GM13977 (cell line): Measurements from ENCODE around the gene FHAD1.
"Not testable (repeated sequence)": the region's sequence is repeated elsewhere in the genome, so short reads cannot be mapped to it uniquely, and the experiment has no call there.

ENCODE experiments used
- DNase-seq: peaks from one replicate; pipeline ENCODE4 v3.0.0; 2012; ENCODE audit warnings: low spot score
- in situ Hi-C: fragments of 300-500 bp; cut with MboI; formaldehyde crosslinking; loops from one replicate; pipeline ENCODE4 v1.12.0; 2022; ENCODE audit warnings: low sequenced_read_pairs, low pct_unique_long_range_greater_than_20kb, mixed read lengths, inconsistent platforms; ENCODE audit not compliant: unreplicated experiment
- TF ChIP-seq, protein P1 (sequence below): IDR thresholded peaks from 2 replicates; pipeline ENCODE4 v1.5.1; 2012; ENCODE audit warnings: mild to moderate bottlenecking, control low read depth; ENCODE audit not compliant: insufficient read depth; ENCODE audit errors: extremely low read depth, missing control alignments

Gene FHAD1

DNA sequence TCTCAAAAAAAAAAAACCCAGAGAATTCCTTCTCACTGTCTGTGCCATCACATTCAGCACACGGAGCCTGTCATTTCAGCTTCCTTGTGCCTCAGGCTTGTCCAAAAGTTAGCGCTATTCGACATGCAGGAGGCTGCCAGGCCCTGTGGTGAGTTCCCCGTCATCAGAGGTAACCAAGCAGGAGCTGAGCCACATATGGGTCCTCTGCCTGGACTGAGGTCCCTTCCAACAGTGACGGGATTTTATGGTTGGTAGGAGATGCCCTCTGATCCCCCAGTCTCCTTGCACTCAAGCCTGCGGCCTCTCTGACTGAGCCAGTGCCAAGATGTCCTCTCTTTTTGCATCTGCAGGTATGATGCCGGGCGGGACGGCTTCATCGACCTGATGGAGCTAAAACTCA lies 178.5 kb downstream of the FHAD1 start:
- in situ Hi-C loops = no loop called here
- TF ChIP-seq, protein P1, sequence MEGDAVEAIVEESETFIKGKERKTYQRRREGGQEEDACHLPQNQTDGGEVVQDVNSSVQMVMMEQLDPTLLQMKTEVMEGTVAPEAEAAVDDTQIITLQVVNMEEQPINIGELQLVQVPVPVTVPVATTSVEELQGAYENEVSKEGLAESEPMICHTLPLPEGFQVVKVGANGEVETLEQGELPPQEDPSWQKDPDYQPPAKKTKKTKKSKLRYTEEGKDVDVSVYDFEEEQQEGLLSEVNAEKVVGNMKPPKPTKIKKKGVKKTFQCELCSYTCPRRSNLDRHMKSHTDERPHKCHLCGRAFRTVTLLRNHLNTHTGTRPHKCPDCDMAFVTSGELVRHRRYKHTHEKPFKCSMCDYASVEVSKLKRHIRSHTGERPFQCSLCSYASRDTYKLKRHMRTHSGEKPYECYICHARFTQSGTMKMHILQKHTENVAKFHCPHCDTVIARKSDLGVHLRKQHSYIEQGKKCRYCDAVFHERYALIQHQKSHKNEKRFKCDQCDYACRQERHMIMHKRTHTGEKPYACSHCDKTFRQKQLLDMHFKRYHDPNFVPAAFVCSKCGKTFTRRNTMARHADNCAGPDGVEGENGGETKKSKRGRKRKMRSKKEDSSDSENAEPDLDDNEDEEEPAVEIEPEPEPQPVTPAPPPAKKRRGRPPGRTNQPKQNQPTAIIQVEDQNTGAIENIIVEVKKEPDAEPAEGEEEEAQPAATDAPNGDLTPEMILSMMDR = no peak

DNA sequence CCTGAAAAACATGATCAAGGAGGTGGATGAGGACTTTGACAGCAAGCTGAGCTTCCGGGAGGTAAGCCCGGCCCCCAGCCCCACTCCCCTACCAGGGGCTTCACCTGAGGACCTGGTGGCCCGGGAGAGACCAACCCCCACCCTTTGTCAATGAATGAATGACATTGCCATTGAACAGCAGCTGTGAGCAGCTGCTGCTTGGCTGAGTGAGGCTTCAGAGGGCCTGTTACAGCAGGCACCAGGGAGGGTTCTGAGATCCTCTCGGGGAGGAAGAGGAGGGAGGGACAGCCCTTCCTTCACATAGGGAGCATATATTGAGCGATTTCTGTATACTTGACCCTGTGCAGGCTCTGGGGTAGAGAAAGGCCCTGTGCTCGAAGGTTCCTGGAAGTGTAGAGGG lies 178.9 kb downstream of the FHAD1 start:
- TF ChIP-seq, protein P1 = no peak
- DNase-seq = no peak
- in situ Hi-C loops = no loop called here

More for the DNA sequence above, 178.5 kb downstream of the FHAD1 start:
- no peak for DNase-seq

DNA sequence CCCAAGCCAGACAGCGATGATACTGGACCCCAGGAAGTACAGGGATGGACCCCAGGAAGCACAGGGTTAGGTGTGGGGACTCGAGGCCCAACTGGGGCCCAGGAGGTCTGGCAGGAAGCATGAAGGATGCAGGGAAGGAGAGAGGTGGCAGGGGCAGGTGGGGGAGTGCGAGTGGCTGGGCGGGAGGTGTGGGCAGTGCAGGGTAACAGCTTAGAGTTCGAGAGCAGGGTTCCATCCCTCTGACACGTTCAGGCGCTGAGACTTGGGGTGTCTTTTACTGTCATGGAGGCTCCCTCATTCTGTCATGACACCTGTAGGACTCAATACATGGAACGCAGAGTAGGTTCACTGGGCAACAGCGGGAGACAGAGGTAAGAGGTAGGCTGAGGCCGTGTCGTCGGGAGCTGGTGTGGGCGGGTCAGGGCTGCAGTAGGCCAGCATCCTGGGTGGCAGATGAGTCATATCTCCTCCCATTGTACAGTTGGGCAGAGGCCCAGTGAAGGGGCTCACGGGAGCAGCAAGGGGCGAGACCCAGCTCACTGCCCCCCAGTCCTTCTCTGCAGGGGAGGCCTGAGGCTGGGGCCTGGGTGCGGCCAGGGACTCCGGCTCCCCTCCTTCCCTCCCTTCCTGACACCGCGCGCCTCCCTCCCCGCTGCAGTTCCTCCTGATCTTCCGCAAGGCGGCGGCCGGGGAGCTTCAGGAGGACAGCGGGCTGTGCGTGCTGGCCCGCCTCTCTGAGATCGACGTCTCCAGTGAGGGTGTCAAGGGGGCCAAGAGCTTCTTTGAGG lies 179.7 kb downstream of the FHAD1 start:
- in situ Hi-C loops = no loop called here
- TF ChIP-seq, protein P1 = no peak
- no peak for DNase-seq

DNA sequence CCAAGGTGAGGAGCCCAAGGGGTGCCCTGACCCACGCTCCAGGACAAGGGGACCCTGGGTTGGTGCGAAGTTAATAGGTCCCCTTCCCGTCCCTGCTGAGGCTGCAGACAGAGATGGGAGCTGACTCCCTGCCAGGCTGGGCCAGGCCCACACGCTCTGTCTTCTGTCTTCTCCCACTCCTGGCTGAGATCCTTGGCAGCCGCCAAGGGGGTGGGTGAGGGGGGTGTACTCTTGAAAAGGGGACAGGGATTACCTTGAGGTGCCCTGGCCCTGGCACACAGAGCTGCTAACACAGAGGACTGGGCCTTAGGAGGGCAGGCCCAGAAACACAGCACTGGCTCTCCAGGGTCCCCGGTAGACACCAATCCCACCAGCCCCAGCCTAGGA lies 180.2 kb downstream of the FHAD1 start:
- DNase-seq = no peak
- in situ Hi-C loops = no loop called here
- TF ChIP-seq, protein P1 = no peak

DNA sequence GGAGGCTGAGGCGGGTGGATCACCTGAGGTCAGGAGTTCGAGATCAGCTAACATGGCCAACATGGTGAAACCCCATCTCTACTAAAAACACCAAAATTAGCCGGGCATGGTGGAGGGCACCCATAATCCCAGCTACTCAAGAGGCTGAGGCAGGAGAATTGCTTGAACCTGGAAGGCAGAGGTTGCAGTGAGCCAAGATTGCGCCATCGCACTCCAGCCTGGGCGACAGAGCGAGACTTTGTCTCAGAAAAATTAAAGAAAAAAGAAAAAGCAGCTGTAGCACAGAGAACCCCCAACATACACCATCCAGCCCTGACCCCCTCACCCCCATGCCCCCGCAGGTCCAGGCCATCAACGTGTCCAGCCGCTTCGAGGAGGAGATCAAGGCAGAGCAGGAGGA lies 181.2 kb downstream of the FHAD1 start:
- DNase-seq, in situ Hi-C loops: not testable (repeated sequence)

DNA sequence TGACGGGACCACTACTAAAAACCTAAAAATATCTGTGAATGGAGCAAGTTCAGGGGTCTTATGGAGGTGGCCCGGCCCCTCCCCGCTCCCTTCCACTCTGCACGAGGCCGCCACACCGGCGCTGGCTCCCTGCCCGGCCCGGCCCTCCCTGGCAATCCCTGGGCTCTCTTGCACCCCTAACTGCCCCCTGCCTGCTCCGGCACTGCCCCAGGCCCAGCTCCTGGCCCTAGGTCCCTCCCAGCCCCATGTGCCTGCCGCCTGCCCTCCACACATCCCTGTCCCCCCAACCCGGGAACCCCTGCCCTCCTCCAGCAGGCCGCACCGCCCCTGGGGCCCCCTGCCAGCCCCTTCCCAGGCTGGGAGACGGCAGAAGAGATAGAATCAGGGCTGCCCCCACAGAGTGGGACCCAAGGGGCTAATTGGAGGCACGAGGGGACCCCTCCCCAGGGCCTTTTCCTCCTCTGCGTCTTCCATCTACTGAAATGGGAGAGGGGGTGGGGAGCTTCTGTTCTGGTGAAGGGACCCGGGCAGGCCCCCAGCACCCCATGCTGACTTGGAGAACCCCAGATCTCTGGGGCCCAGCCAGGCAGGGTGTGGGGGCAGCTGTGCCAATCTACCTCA lies 181.9 kb downstream of the FHAD1 start:
- no peak for DNase-seq
- in situ Hi-C loops = no loop called here
- TF ChIP-seq, protein P1 = no peak

DNA sequence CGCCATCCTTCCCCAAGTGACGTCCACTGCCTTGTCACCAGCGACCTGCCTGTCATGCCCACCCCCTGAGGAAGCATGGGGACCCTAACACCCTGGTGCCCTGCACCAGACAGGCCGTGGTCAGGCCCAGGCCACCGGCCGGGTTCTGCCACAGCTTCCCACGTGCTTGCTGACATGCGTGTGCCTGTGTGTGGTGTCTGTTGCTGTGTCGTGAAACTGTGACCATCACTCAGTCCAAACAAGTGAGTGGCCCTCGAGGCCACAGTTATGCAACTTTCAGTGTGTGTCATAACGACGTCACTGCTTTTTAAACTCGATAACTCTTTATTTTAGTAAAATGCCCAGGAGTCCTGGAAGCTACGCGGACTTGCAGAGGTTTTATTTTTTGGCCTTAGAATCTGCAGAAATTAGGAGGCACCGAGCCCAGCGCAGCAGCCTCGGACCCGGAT lies 182.7 kb downstream of the FHAD1 start:
- TF ChIP-seq, protein P1 = no peak
- DNase-seq = no peak
- in situ Hi-C loops = no loop called here
